Upper lobe of left lung (tissue), 4 donors: ENCODE results near the gene ADAMTS17.

Experiments used
- CTCF ChIP-seq, 6 experiments: fragments of 450-650 bp in 4 of 6; fragments of 200-600 bp in 2 of 6; sonication (generic) in 2 of 6; IDR thresholded peaks; one replicate each; pipeline ENCODE4 v1.5.1; 2016 to 2019; ENCODE audit warnings: antibody characterized with exemption in 6 of 6
- EP300 ChIP-seq, 4 donors: sonication (generic); formaldehyde crosslinking; IDR thresholded peaks; one replicate each; pipeline ENCODE4 v1.5.1; 2017; ENCODE audit warnings: antibody characterized with exemption in 4 of 4, control low read depth in 2 of 4
- POLR2A ChIP-seq, 4 donors: fragments of 450-650 bp; IDR thresholded peaks; one replicate each; pipeline ENCODE4 v1.5.1; 2016 to 2017; ENCODE audit warnings: antibody characterized with exemption in 4 of 4, mild to moderate bottlenecking in 2 of 4
- POLR2AphosphoS5 ChIP-seq, 2 donors: sonication (generic); formaldehyde crosslinking; IDR thresholded peaks; one replicate each; pipeline ENCODE4 v1.5.1; 2017; ENCODE audit warnings: antibody characterized with exemption in 2 of 2

GRCh38 chr15:100372739-100373119 is 31.0 kb upstream of the ADAMTS17 start:
- no peak for TF ChIP-seq CTCF (IDR thresholded peaks at IDR 0.05)
- TF ChIP-seq EP300 (IDR thresholded peaks at IDR 0.05): no peak
- no peak for TF ChIP-seq POLR2AphosphoS5 (IDR thresholded peaks at IDR 0.05)
- TF ChIP-seq POLR2A (IDR thresholded peaks at IDR 0.05): no peak
